ENCODE data around the gene ALOX12B.
A peak's percentile ranks its signal among the peaks of the same experiment; 100 is the strongest.

ALOX12B gene

DNA sequence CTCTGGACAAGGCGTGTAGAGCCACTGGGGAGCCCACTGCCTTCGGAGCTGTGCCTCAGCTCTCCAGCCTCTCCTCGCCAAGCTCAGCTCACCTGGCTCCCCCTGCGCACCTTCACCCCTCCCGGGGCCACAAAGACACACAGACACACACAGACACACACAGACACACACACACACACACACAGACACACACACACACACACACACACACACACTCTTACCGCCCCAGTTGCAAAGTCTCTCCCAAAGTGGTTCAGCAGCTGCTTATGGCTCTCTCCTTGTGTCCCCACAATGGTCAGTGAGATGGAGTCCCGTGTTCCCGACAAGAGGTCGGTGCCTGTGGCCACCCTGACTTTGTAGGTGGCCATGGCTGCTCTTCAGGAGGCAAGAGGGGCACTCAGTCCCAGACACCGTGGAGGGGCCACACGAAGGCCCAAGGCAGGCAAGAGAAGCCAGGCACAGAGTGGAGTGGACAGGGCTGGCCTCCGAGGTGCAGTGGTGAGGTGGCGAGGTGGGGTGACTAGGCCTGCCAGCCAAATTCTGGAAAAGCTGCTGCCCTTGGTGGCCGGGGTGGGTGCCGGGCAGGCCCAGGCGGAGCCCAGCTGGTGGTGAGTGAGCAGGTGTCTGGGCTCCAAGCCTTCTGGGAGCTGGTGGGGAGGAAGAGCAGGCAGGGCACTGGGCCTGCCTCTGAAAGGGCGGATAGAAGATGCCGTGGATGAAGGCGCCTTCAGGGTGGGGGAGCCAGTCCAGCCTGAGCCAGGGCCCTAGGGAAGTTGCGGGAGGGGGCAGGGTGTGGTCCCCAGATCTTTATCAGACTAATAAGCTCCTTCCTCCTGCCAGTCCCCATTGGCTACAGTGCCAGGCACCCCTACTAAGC is at the start of gene ALOX12B:
Gene ALOX12B, minus strand, starts transcription at position 642 of the 877 bp plus-strand sequence. Its CDS starts 274 bp downstream, at position 368.
- Histone ChIP-seq H3K36me3 (ENCODE audit: control insufficient read depth in 1 of 2, insufficient read depth in 2 of 2, low read length in 2 of 2) (no peaks in the 10 kb centered on the region), H3K9ac (ENCODE audit: low read depth in 1 of 2, low read length in 2 of 2) (no peak within 1 kb of the TSS), H3K9me3 (ENCODE audit: control insufficient read depth in 1 of 2, low read length in 2 of 2) (no peaks in the 10 kb centered on the region), H3K27me3 (ENCODE audit: control insufficient read depth in 1 of 2, insufficient read depth in 2 of 2, low read length in 2 of 2) (peaks cover 18% of the 10 kb centered on the region in 2 donors), H3K4me3 (ENCODE audit: low read depth in 1 of 2, low read length in 2 of 2) (no peak within 1 kb of the TSS), H3K27ac (ENCODE audit: low read depth, low read length) (no peak within 1 kb of the TSS), H3K4me1 (ENCODE audit: control insufficient read depth in 1 of 2, insufficient read depth in 2 of 2, low read length in 2 of 2) (no peaks in the 10 kb centered on the region)

DNA sequence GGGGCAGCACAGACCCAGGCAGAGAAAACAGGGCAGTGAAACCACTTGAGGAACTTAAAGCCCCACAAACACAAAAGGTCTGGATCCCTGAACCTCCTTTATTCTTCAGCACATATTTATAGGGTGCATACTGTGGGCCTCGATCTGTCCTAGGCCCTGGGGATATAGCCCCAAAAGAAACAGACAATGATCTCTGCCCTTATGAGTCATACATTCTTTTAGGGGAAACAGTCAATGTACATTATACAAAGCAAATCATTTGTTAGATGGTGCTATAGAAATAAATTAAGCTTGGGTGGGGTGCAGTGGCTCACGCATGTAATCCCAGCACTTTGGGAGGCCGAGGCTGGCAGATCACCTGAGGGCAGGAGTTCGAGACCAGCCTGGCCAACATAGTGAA is 46.4 kb upstream of the ALOX12B start:
- no peak overlapping the region for H3K4me3 ChIP-seq (ENCODE audit: low read depth in 1 of 2, low read length in 2 of 2)
- no peak overlapping the region for H3K9ac ChIP-seq (ENCODE audit: low read depth in 1 of 2, low read length in 2 of 2)
- peaks cover 8 to 12% of the 10 kb centered on the region in 2 donors for H3K4me1 ChIP-seq (ENCODE audit: control insufficient read depth in 1 of 2, insufficient read depth in 2 of 2, low read length in 2 of 2)
- peaks cover 0 to 9% of the 10 kb centered on the region in 2 donors for H3K27me3 ChIP-seq (ENCODE audit: control insufficient read depth in 1 of 2, insufficient read depth in 2 of 2, low read length in 2 of 2)
- H3K36me3 ChIP-seq (ENCODE audit: control insufficient read depth in 1 of 2, insufficient read depth in 2 of 2, low read length in 2 of 2) = no peaks in the 10 kb centered on the region
- H3K27ac ChIP-seq (ENCODE audit: low read depth, low read length) = no peak overlapping the region
- no peaks in the 10 kb centered on the region for H3K9me3 ChIP-seq (ENCODE audit: control insufficient read depth in 1 of 2, low read length in 2 of 2)

DNA sequence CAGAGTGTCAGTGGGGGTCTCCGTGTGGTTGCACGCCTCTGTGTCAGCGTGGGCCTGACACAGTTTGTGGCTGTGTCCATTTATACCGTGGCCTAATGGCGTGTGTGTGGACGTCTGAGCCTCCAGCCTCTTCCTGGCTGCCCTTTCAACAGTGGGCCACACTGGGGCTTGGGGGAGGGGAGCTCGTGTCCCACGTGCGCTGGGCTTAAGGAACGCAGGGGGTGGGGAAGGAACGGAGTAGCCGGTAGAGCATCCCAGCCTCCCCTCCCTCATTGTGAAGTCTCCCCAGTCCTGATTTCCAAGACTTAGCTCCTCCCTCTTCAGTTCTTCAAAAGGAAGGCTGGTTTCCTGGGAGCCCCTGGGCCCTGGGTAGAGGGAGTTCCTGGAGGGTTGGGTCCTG is 45.9 kb upstream of the ALOX12B start:
- H3K27ac ChIP-seq (ENCODE audit: low read depth, low read length) = no peak overlapping the region
- H3K36me3 ChIP-seq (ENCODE audit: control insufficient read depth in 1 of 2, insufficient read depth in 2 of 2, low read length in 2 of 2) = no peaks in the 10 kb centered on the region
- H3K4me3 ChIP-seq (ENCODE audit: low read depth in 1 of 2, low read length in 2 of 2) = no peak overlapping the region
- H3K4me1 ChIP-seq (ENCODE audit: control insufficient read depth in 1 of 2, insufficient read depth in 2 of 2, low read length in 2 of 2) = peaks cover 8 to 10% of the 10 kb centered on the region in 2 donors
- H3K9ac ChIP-seq (ENCODE audit: low read depth in 1 of 2, low read length in 2 of 2) = no peak overlapping the region
- H3K9me3 ChIP-seq (ENCODE audit: control insufficient read depth in 1 of 2, low read length in 2 of 2) = no peaks in the 10 kb centered on the region
- H3K27me3 ChIP-seq (ENCODE audit: control insufficient read depth in 1 of 2, insufficient read depth in 2 of 2, low read length in 2 of 2) = peaks cover 2 to 11% of the 10 kb centered on the region in 2 donors

DNA sequence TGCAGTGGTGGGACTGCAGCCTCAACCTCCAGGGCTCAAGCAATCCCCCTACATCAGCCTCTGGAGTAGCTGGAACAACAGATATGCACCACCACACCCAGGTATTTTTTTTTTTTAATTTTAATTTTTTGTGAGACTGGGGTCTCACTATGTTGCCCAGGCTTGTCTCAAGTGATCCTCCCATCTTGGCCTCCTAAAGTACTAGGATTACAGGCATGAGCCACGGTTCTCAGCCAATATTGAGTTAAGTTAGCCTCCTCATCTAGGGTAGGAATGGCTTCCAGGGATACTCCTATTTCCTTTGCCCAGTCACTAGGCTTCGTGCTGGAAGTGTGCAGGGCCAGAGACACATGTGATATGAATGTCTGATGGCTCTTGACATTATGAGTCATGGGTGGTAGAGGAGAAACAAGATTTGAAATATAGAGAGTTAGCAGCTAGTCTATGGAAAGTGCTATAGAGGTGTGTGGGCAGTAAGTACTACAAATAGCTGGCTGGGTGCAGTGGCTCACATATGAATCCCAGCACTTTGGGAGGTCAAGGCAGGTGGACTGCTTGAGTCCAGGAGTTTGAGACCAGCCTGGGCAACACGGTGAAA is 44.4 kb upstream of the ALOX12B start:
- no peaks in the 10 kb centered on the region for H3K9me3 ChIP-seq (ENCODE audit: control insufficient read depth in 1 of 2, low read length in 2 of 2)
- H3K4me1 ChIP-seq (ENCODE audit: control insufficient read depth in 1 of 2, insufficient read depth in 2 of 2, low read length in 2 of 2) = peaks cover 4 to 5% of the 10 kb centered on the region in 2 donors
- H3K27me3 ChIP-seq (ENCODE audit: control insufficient read depth in 1 of 2, insufficient read depth in 2 of 2, low read length in 2 of 2) = peaks cover 4 to 15% of the 10 kb centered on the region in 2 donors
- no peaks in the 10 kb centered on the region for H3K36me3 ChIP-seq (ENCODE audit: control insufficient read depth in 1 of 2, insufficient read depth in 2 of 2, low read length in 2 of 2)
- H3K9ac ChIP-seq (ENCODE audit: low read depth in 1 of 2, low read length in 2 of 2) = no peak overlapping the region
- H3K27ac ChIP-seq (ENCODE audit: low read depth, low read length) = no peak overlapping the region
- no peak overlapping the region for H3K4me3 ChIP-seq (ENCODE audit: low read depth in 1 of 2, low read length in 2 of 2)

DNA sequence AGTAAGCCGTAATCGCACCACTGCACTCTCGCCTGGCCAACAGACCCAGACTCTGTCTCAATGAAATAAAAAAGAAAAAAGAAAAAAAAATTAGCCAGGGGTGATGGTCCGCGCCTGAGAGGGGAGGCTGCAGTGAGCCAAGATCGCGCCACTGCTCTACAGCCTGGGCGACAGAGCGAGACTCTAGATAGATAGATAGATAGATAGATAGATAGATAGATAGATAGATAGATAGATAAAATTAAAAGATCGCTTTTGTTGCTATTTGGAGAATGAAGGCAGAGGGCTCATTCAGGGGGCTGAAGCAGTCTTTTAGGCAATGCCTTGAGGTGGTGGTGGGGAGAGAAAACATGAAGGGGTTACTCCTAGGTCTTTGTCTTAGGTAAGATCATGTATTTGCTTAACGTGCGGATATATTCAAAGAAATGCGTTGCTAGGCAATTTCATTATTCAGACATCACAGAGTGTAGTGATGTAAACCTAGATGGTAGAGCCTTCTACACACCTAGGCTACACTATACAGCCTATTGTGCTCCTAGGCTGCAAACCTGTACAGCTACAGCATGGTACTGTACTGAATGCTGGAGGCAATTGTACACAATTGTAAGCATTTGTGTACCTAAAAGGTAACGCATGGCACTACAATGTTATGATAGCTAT is 40.7 kb upstream of the ALOX12B start:
- no peaks in the 10 kb centered on the region for H3K9me3 ChIP-seq (ENCODE audit: control insufficient read depth in 1 of 2, low read length in 2 of 2)
- H3K27ac ChIP-seq (ENCODE audit: low read depth, low read length) = no peak overlapping the region
- H3K9ac ChIP-seq (ENCODE audit: low read depth in 1 of 2, low read length in 2 of 2) = no peak overlapping the region
- no peak overlapping the region for H3K4me3 ChIP-seq (ENCODE audit: low read depth in 1 of 2, low read length in 2 of 2)
- H3K36me3 ChIP-seq (ENCODE audit: control insufficient read depth in 1 of 2, insufficient read depth in 2 of 2, low read length in 2 of 2) = no peaks in the 10 kb centered on the region
- H3K4me1 ChIP-seq (ENCODE audit: control insufficient read depth in 1 of 2, insufficient read depth in 2 of 2, low read length in 2 of 2) = peaks cover 33 to 38% of the 10 kb centered on the region in 2 donors
- peaks cover 26 to 36% of the 10 kb centered on the region in 2 donors for H3K27me3 ChIP-seq (ENCODE audit: control insufficient read depth in 1 of 2, insufficient read depth in 2 of 2, low read length in 2 of 2)

DNA sequence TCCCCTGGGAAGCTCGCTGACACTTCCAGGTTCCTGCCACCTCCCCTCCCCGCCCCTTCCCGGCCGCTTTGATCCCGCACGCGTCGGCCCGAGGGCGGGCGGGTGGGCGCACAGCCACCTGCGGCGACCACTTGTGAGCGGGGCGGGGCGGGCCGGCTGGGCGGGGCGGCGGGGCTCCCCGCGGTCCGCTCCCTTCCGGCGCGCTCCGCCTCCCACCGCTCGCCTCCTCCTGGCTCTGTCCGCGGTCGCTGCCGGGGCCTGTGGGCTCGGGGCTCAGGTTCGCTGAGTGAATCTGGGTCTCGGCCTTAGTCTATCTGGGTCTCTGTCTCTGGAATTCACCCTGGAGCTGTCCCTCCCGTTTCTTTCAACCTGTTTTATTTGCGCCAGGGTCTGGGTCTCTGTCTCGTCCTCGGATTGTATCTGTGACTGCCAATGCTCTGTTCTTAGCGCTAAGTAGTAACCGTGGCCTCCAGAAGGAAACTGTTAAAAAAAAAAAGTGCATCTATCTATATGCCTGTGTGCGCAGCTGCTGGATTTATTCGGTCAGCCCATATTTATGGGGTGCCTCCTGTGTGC is 39.1 kb upstream of the ALOX12B start:
- H3K9ac ChIP-seq (ENCODE audit: low read depth in 1 of 2, low read length in 2 of 2) = no peak overlapping the region
- H3K9me3 ChIP-seq (ENCODE audit: control insufficient read depth in 1 of 2, low read length in 2 of 2) = no peaks in the 10 kb centered on the region
- H3K27me3 ChIP-seq (ENCODE audit: control insufficient read depth in 1 of 2, insufficient read depth in 2 of 2, low read length in 2 of 2) = peaks cover 41 to 46% of the 10 kb centered on the region in 2 donors
- H3K27ac ChIP-seq (ENCODE audit: low read depth, low read length) = no peak overlapping the region
- H3K4me1 ChIP-seq (ENCODE audit: control insufficient read depth in 1 of 2, insufficient read depth in 2 of 2, low read length in 2 of 2) = peaks cover 44 to 54% of the 10 kb centered on the region in 2 donors
- H3K4me3 ChIP-seq (ENCODE audit: low read depth in 1 of 2, low read length in 2 of 2) = peak overlapping the region; percentile 69 to 71
- H3K36me3 ChIP-seq (ENCODE audit: control insufficient read depth in 1 of 2, insufficient read depth in 2 of 2, low read length in 2 of 2) = no peaks in the 10 kb centered on the region

DNA sequence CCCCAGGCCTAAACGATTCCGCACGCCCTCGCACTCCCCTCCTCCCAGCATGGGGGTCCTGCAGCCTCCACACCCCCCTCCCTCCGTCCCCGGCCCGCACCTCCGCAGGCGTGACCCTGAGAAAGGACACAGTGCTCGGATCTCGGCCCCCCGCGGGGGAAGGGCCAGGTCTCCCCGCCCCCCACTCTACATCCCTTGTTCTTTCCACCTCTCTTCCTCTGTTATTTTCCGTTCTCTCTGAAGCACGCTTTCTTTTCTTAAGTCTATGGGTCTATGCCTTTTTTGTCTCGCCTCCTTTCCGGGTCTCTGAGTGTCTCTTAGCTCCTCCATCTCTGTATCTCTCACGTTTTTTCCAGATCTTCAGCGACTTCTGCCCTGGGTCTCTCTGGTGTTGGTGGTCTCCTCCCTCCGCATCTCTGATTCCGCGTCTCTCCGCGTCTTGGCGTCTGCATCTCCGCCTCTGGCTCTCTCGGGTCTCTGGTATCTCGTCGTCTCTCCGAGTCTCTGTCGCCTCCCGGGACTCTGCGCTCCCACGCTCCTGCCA is 38.5 kb upstream of the ALOX12B start:
- H3K9me3 ChIP-seq (ENCODE audit: control insufficient read depth in 1 of 2, low read length in 2 of 2) = no peaks in the 10 kb centered on the region
- peaks cover 46 to 58% of the 10 kb centered on the region in 2 donors for H3K4me1 ChIP-seq (ENCODE audit: control insufficient read depth in 1 of 2, insufficient read depth in 2 of 2, low read length in 2 of 2)
- no peak overlapping the region for H3K27ac ChIP-seq (ENCODE audit: low read depth, low read length)
- peaks cover 42 to 46% of the 10 kb centered on the region in 2 donors for H3K27me3 ChIP-seq (ENCODE audit: control insufficient read depth in 1 of 2, insufficient read depth in 2 of 2, low read length in 2 of 2)
- no peaks in the 10 kb centered on the region for H3K36me3 ChIP-seq (ENCODE audit: control insufficient read depth in 1 of 2, insufficient read depth in 2 of 2, low read length in 2 of 2)
- peak overlapping the region in 1 of 2 donors; percentile 42 for H3K9ac ChIP-seq (ENCODE audit: low read depth in 1 of 2, low read length in 2 of 2)
- peak overlapping the region; percentile 67 to 69 for H3K4me3 ChIP-seq (ENCODE audit: low read depth in 1 of 2, low read length in 2 of 2)

DNA sequence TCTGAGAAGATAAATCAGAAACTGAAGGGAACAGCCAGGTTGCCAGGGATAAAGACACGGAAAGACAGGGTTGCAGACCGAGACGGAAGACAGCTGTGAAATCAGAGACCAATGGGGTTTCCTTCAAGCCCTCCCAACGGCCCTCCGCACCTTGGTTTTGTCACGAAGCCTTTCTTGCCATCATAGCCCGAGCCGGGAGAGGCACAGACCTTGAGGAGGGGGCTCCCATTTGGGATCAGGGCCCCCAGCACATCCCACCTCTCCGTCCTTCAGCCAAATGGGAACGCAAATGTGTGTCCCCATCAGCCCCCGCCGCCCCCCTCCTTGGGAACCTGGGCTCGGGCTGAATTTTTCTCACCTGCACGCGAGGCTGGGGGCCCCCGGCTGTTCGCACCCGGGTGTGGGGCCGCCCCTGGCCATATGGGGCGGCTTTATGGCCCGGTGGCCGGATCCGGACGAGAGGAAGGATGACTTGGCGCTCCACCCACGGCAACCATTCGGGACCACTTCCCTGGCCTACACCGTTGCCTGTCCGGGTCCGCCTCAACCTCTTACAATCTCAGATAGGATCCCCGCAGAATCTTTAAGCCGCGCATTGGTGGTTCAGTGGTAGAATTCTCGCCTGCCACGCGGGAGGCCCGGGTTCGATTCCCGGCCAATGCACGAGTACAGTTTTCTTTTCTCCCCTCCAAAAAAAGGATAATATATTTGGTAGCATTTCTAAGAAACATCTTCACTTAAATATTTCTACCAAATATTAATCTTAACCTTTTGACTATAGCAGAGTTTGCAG is 37.8 kb upstream of the ALOX12B start:
- Histone ChIP-seq H3K9ac (ENCODE audit: low read depth in 1 of 2, low read length in 2 of 2) (no peak overlapping the region), H3K4me1 (ENCODE audit: control insufficient read depth in 1 of 2, insufficient read depth in 2 of 2, low read length in 2 of 2) (peaks cover 53 to 64% of the 10 kb centered on the region in 2 donors), H3K27ac (ENCODE audit: low read depth, low read length) (no peak overlapping the region), H3K9me3 (ENCODE audit: control insufficient read depth in 1 of 2, low read length in 2 of 2) (no peaks in the 10 kb centered on the region), H3K27me3 (ENCODE audit: control insufficient read depth in 1 of 2, insufficient read depth in 2 of 2, low read length in 2 of 2) (peaks cover 42 to 46% of the 10 kb centered on the region in 2 donors), H3K36me3 (ENCODE audit: control insufficient read depth in 1 of 2, insufficient read depth in 2 of 2, low read length in 2 of 2) (no peaks in the 10 kb centered on the region), H3K4me3 (ENCODE audit: low read depth in 1 of 2, low read length in 2 of 2) (peak overlapping the region; percentile 67 to 69)

Data from duodenal mucosa (tissue), 2 donors.